Cerebellar nuclear complex (tissue), 1 donor: ENCODE data around the gene MPND.

Experiments
- DNase-seq, 2 experiments: peaks; one replicate each; lab custom pipeline; 2025; lab: John Stamatoyannopoulos, UW

Gene MPND

GRCh38 chr19:4366666-4367335, 23.4 kb downstream of the MPND start:
- no peak for DNase-seq

GRCh38 chr19:4367336-4367723, 24.0 kb downstream of the MPND start:
- no peak for DNase-seq

GRCh38 chr19:4367781-4368127, 24.4 kb downstream of the MPND start:
- no peak for DNase-seq

GRCh38 chr19:4368128-4368820, 24.9 kb downstream of the MPND start:
- DNase-seq, result no peak

GRCh38 chr19:4369109-4369887, 25.9 kb downstream of the MPND start:
- DNase-seq, result no peak

- no peak for DNase-seq
Observed at GRCh38 chr19:4369888-4370260, 26.5 kb downstream of the MPND start.

GRCh38 chr19:4370418-4371041, 27.2 kb downstream of the MPND start:
- DNase-seq, result no peak

- no peak for DNase-seq
Observed at GRCh38 chr19:4371247-4372164, 28.1 kb downstream of the MPND start.

- DNase-seq, result no peak
Observed at GRCh38 chr19:4372165-4373012, 29.0 kb downstream of the MPND start.

- no peak for DNase-seq
Observed at GRCh38 chr19:4373013-4373367, 29.6 kb downstream of the MPND start.

- DNase-seq, result peak in 1 of 2 experiments; percentile 29
Observed at GRCh38 chr19:4373601-4374497, 30.5 kb downstream of the MPND start.

GRCh38 chr19:4374498-4375163, 31.3 kb downstream of the MPND start:
- no peak for DNase-seq

GRCh38 chr19:4375164-4376027, 32.0 kb downstream of the MPND start:
- no peak for DNase-seq

GRCh38 chr19:4376028-4376670, 32.8 kb downstream of the MPND start:
- no peak for DNase-seq

- no peak for DNase-seq
Observed at GRCh38 chr19:4376671-4376990, 33.3 kb downstream of the MPND start.

GRCh38 chr19:4376991-4377781, 33.8 kb downstream of the MPND start:
- no peak for DNase-seq

- DNase-seq, result no peak
Observed at GRCh38 chr19:4378886-4379285, 35.5 kb downstream of the MPND start.
